Colonic mucosa (tissue), 4 donors: ENCODE results near the gene TOP3B. TPM values are rescaled to one million over a fixed set of nuclear protein-coding genes. Genes with fewer than 3 reads are reported as not detected.

Experiments
- DNase-seq: peaks from one replicate; pipeline ENCODE4 v3.0.0-alpha.2; 2020
- H3K27ac ChIP-seq: fragments of 200-600 bp; one replicate; pipeline ENCODE4 v1.8.0; 2021
- H3K27me3 ChIP-seq: fragments of 200-600 bp; one replicate; pipeline ENCODE4 v1.8.0; 2021
- H3K36me3 ChIP-seq: fragments of 200-600 bp; one replicate; pipeline ENCODE4 v1.8.0; 2021
- H3K4me1 ChIP-seq: fragments of 200-600 bp; one replicate; pipeline ENCODE4 v1.8.0; 2021; ENCODE audit warnings: mild to moderate bottlenecking
- H3K4me3 ChIP-seq: fragments of 200-600 bp; one replicate; pipeline ENCODE4 v1.8.0; 2021
- H3K9ac ChIP-seq, 2 donors: one replicate each; pipeline ENCODE4 v1.7.0; 2013; ENCODE audit warnings: control low read depth in 2 of 2, low read depth in 2 of 2, low read length in 2 of 2
- H3K9me3 ChIP-seq: fragments of 200-600 bp; one replicate; pipeline ENCODE4 v1.8.0; 2021
- intact Hi-C: fragments of 100-400 bp; cut with DNase I; formaldehyde crosslinking; loops from one replicate; pipeline ENCODE4 v1.14.1; 2022
- total RNA-seq, 2 donors: library from RNA; stranded (reverse); fragmentation: NEBNext Ultra II Directional in 1 of 2; extraction: Animal tissue kit (Norgen Biotek cat#: 25700) in 1 of 2; gene quantifications; one replicate each; pipeline ENCODE4 v1.2.1, GENCODE V29; 2021
- TF ChIP-seq, protein P1 (sequence below): fragments of 200-600 bp; IDR thresholded peaks from one replicate; pipeline ENCODE4 v1.8.0; 2022; ENCODE audit warnings: antibody characterized with exemption, mild to moderate bottlenecking
- donor health status: healthy.
- donor health status: DM: no; HTN: no; CAD: no.
- donor health status: DM: no; HTN: no; CAD: no.

The TOP3B gene
- total RNA-seq, 2 donors from 2014 or later = 20.1 to 37.4 TPM

DNA sequence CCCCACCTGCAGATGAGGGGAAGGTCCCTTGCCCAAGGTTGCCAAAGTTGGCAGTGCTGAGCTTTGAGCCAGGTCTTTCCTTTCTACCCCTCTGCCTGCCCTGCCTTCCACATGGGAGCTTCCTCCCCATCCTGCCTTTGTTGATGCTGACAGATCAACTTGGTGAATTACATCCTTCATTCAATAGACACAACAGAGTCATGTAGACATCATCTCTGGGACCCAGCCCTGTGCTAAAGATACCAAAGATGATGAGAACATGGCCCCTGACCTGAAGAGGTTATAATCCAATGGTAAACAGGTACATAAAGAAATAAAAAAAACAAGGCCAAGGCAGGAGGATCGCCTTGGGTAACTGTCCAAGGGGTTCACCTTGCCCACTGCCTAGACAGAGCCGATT, 72.7 kb downstream of the TOP3B start:
- Histone ChIP-seq H3K9me3 (no peaks in the 10 kb centered on the region), H3K27ac (no peak overlapping the region), H3K4me1 (no peaks in the 10 kb centered on the region), H3K36me3 (no peaks in the 10 kb centered on the region), H3K27me3 (no peaks in the 10 kb centered on the region), H3K9ac (no peak overlapping the region), H3K4me3 (no peak overlapping the region)
- intact Hi-C loops = no loop called here
- TF ChIP-seq, protein P1, sequence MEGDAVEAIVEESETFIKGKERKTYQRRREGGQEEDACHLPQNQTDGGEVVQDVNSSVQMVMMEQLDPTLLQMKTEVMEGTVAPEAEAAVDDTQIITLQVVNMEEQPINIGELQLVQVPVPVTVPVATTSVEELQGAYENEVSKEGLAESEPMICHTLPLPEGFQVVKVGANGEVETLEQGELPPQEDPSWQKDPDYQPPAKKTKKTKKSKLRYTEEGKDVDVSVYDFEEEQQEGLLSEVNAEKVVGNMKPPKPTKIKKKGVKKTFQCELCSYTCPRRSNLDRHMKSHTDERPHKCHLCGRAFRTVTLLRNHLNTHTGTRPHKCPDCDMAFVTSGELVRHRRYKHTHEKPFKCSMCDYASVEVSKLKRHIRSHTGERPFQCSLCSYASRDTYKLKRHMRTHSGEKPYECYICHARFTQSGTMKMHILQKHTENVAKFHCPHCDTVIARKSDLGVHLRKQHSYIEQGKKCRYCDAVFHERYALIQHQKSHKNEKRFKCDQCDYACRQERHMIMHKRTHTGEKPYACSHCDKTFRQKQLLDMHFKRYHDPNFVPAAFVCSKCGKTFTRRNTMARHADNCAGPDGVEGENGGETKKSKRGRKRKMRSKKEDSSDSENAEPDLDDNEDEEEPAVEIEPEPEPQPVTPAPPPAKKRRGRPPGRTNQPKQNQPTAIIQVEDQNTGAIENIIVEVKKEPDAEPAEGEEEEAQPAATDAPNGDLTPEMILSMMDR = no peak
- DNase-seq = no peak

DNA sequence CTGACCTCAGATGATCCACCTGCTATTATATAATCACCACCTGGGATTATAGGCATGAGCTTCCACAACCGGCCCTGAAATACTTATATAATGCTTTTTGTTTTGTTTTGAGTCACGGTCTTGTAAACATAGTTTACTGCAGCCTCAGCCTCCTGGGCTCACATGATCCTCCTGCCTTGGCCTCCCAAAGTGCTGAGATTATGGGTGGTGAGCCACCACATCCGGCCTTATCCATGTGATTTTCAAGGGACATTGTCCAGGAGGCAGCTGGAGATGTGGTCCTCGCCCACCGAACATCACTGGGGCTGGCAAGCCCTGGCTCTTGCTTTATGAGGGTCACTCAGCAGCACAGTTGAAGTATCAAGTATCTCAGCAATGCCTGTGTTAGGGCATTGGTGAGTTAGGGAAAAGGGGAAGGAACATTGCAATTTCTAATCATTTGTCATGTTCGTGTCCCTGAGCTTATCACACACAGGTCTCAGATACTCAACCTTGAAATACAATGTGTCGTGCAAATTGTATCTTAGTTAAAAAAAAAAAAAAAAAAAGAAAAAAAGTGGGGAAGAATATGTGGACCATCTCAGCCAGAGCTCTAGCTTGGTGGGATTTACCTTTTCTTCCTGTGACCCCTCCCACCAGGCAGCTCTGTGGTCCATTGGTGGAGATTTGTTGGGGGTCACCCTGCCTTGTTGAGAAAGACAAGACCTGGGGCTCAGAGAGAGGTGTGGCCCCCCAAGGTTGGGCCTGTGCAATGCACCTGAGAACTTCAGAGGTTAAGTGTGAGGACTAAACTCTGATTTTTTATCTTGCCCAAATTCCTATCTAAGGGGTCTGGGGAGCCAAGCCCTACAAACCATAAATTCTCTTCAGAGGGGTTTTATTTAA, 74.7 kb downstream of the TOP3B start:
- no peak overlapping the region for H3K4me3 ChIP-seq
- H3K4me1 ChIP-seq = no peaks in the 10 kb centered on the region
- intact Hi-C loops = no loop called here
- H3K27me3 ChIP-seq = no peaks in the 10 kb centered on the region
- no peak overlapping the region for H3K27ac ChIP-seq
- TF ChIP-seq, protein P1 = no peak
- no peaks in the 10 kb centered on the region for H3K9me3 ChIP-seq
- no peaks in the 10 kb centered on the region for H3K36me3 ChIP-seq
- no peak for DNase-seq
- H3K9ac ChIP-seq = no peak overlapping the region

Other genes with a start within 250 kb of the TOP3B start
- gene YPEL1, start 247.0 kb downstream of the TOP3B start, total RNA-seq = 1 to 10 TPM; 2.2 to 2.9 TPM
- 100 to 1,000 TPM; 140 to 147 TPM for gene MAPK1, start 115.1 kb downstream of the TOP3B start, total RNA-seq
- 10 to 100 TPM in 1 of 2 donors, 1 to 10 TPM in 1; 9.5 to 15.3 TPM for gene PPM1F, start 29.9 kb downstream of the TOP3B start, total RNA-seq